ENCODE measurements around the gene PCYOX1L.
A peak's percentile ranks its signal among the peaks of the same experiment; 100 is the strongest.

Gene PCYOX1L

GRCh38 chr5:149323210-149323609 lies 34.6 kb upstream of the PCYOX1L start:
- DNase-seq (ENCODE audit: low read depth in 1 of 2, low spot score in 1 of 2) = no peak
- TF ChIP-seq JUND (IDR thresholded peaks at IDR 0.05; ENCODE audit: low read depth) = no peak
- in situ Hi-C loops (cut with HindIII; ENCODE audit: low pct_unique_long_range_greater_than_20kb, low sequenced_read_pairs) = no loop called here

DNA sequence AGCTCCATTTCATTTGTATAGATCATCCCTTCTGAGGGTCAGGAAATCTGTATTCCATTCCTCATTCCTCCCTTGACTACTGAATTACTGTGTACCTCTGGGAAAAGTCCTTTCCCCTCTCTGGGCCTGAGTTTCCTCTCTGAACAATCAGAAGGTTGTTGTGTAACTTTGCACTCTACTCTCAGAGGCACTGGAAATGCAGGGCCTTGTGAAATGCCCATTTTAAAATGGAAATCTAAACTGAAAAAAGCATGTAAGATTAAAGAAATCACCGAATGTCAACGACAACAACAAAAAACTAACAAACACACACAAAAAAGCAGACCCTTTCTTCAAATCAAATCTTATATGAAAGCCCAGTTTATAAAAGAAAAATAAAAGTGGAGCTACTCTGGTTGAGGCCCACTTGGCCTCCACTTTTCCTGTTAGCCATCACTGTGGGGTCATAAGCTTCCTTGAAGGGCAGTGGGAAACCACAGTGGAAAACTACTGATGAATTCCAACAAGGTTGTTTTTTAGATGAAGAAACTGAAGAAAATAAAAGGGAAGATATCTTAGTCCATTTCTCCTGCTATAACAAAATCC lies 34.1 kb upstream of the PCYOX1L start:
- DNase-seq (ENCODE audit: low read depth in 1 of 2, low spot score in 1 of 2) = no peak
- in situ Hi-C loops (cut with HindIII; ENCODE audit: low pct_unique_long_range_greater_than_20kb, low sequenced_read_pairs) = no loop called here
- TF ChIP-seq JUND (IDR thresholded peaks at IDR 0.05; ENCODE audit: low read depth) = no peak

GRCh38 chr5:149324641-149325040 lies 33.2 kb upstream of the PCYOX1L start:
- in situ Hi-C loops (cut with HindIII; ENCODE audit: low pct_unique_long_range_greater_than_20kb, low sequenced_read_pairs) = no loop called here
- no peak for DNase-seq (ENCODE audit: low read depth in 1 of 2, low spot score in 1 of 2)
- TF ChIP-seq JUND (IDR thresholded peaks at IDR 0.05; ENCODE audit: low read depth) = no peak

- TF ChIP-seq JUND (IDR thresholded peaks at IDR 0.05; ENCODE audit: low read depth) = no peak
- DNase-seq (ENCODE audit: low read depth in 1 of 2, low spot score in 1 of 2) = no peak
- in situ Hi-C loops (cut with HindIII; ENCODE audit: low pct_unique_long_range_greater_than_20kb, low sequenced_read_pairs) = no loop called here
Measured at GRCh38 chr5:149325166-149325735, 32.6 kb upstream of the PCYOX1L start.

GRCh38 chr5:149325894-149326293 lies 32.0 kb upstream of the PCYOX1L start:
- DNase-seq (ENCODE audit: low read depth in 1 of 2, low spot score in 1 of 2) = no peak
- in situ Hi-C loops (cut with HindIII; ENCODE audit: low pct_unique_long_range_greater_than_20kb, low sequenced_read_pairs) = no loop called here
- no peak for TF ChIP-seq JUND (IDR thresholded peaks at IDR 0.05; ENCODE audit: low read depth)

GRCh38 chr5:149326611-149327010 lies 31.2 kb upstream of the PCYOX1L start:
- no peak for DNase-seq (ENCODE audit: low read depth in 1 of 2, low spot score in 1 of 2)
- in situ Hi-C loops (cut with HindIII; ENCODE audit: low pct_unique_long_range_greater_than_20kb, low sequenced_read_pairs) = no loop called here
- TF ChIP-seq JUND (IDR thresholded peaks at IDR 0.05; ENCODE audit: low read depth) = no peak

DNA sequence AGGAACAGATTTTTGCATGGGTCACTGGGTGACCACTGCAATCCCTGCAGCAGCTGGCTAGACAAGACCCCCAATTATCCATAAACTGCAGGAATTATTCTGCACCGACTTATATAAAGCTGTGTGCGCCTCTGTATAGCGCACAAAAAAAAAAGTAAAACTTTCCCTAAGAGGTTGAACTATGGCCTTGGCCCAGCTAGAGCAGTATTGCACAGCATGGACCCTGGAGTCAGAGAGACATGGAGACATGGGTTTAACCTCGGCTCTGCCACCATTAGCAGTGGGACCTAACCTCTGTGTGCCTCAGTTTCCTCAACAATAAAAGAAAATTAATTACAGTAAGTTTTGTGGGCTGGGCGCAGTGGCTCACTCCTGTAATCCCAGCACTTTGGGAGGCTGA lies 29.7 kb upstream of the PCYOX1L start:
- in situ Hi-C loops (cut with HindIII; ENCODE audit: low pct_unique_long_range_greater_than_20kb, low sequenced_read_pairs) = no loop called here
- no peak for TF ChIP-seq JUND (IDR thresholded peaks at IDR 0.05; ENCODE audit: low read depth)

GRCh38 chr5:149333711-149334443 lies 24.0 kb upstream of the PCYOX1L start:
- no peak for DNase-seq (ENCODE audit: low read depth in 1 of 2, low spot score in 1 of 2)
- in situ Hi-C loops (cut with HindIII; ENCODE audit: low pct_unique_long_range_greater_than_20kb, low sequenced_read_pairs) = no loop called here
- no peak for TF ChIP-seq JUND (IDR thresholded peaks at IDR 0.05; ENCODE audit: low read depth)

More for the DNA sequence above, 29.7 kb upstream of the PCYOX1L start:
- no peak for DNase-seq (ENCODE audit: low read depth in 1 of 2, low spot score in 1 of 2)

GRCh38 chr5:149337736-149338135 lies 20.1 kb upstream of the PCYOX1L start:
- no peak for TF ChIP-seq JUND (IDR thresholded peaks at IDR 0.05; ENCODE audit: low read depth)
- no peak for DNase-seq (ENCODE audit: low read depth in 1 of 2, low spot score in 1 of 2)
- in situ Hi-C loops (cut with HindIII; ENCODE audit: low pct_unique_long_range_greater_than_20kb, low sequenced_read_pairs) = no loop called here

- peak in 1 of 2 experiments; percentile 25 for DNase-seq (ENCODE audit: low read depth in 1 of 2, low spot score in 1 of 2)
- in situ Hi-C loops (cut with HindIII; ENCODE audit: low pct_unique_long_range_greater_than_20kb, low sequenced_read_pairs) = no loop called here
- no peak for TF ChIP-seq JUND (IDR thresholded peaks at IDR 0.05; ENCODE audit: low read depth)
Measured at GRCh38 chr5:149338364-149338763, 19.5 kb upstream of the PCYOX1L start.

- no peak for DNase-seq (ENCODE audit: low read depth in 1 of 2, low spot score in 1 of 2)
- TF ChIP-seq JUND (IDR thresholded peaks at IDR 0.05; ENCODE audit: low read depth) = no peak
- in situ Hi-C loops (cut with HindIII; ENCODE audit: low pct_unique_long_range_greater_than_20kb, low sequenced_read_pairs) = no loop called here
Measured at GRCh38 chr5:149340920-149341319, 16.9 kb upstream of the PCYOX1L start.

- no peak for DNase-seq (ENCODE audit: low read depth in 1 of 2, low spot score in 1 of 2)
- TF ChIP-seq JUND (IDR thresholded peaks at IDR 0.05; ENCODE audit: low read depth) = no peak
- in situ Hi-C loops (cut with HindIII; ENCODE audit: low pct_unique_long_range_greater_than_20kb, low sequenced_read_pairs) = no loop called here
Measured at GRCh38 chr5:149341876-149342275, 16.0 kb upstream of the PCYOX1L start.

GRCh38 chr5:149344151-149344550 lies 13.7 kb upstream of the PCYOX1L start:
- DNase-seq (ENCODE audit: low read depth in 1 of 2, low spot score in 1 of 2) = no peak
- no peak for TF ChIP-seq JUND (IDR thresholded peaks at IDR 0.05; ENCODE audit: low read depth)
- in situ Hi-C loops (cut with HindIII; ENCODE audit: low pct_unique_long_range_greater_than_20kb, low sequenced_read_pairs) = no loop called here

Measured in T47D (cell line).